ENCODE measurements around the gene SLC25A44. TPM values are rescaled to one million over a fixed set of nuclear protein-coding genes. Genes with fewer than 3 reads are reported as not detected.

Gene SLC25A44
- total and polyA plus RNA-seq, 4 donors, result 8.6 to 18.6 (median 12.9) TPM

DNA sequence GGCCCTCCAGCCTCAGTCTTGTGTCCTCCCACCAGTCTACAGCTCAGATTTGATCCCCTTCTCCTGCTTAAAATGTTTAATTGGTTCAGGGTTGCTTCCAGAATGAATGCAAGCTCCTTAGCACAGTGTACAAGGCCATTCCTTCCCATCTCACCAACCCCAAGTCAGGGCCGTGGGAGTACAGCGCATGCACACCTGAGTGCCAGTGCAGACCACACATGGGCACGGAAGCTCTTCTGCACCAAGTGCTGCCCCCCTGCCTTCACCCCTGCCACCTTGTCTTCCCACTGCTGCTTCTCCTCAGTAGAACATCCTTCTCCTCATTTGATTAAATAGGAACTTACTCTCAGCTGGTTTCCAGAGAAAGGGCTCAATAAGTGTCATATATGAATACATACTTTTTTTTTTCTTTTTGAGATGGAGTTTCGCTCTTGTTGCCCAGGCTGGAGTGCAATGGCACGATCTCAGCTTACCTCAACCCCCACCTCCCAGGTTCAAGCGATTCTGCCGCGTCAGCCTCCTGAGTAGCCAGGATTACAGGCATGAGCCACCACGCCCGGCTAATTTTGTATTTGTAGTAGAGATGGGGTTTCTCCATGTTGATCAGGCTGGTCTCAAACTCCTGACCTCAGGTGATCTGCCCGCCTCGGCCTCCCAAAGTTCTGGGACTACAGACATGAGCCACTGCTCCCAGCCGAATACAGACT, 28.2 kb downstream of the SLC25A44 start:
- no peaks in the 10 kb centered on the region for H3K9me3 ChIP-seq (ENCODE audit: control insufficient read depth, low read length)
- H3K27ac ChIP-seq (ENCODE audit: low read depth in 1 of 2, low read length in 2 of 2), result no peak overlapping the region
- WGBS, 2 donors, result 90 to 93% methylated on average over 13 of the region's 13 CpGs
- H3K4me3 ChIP-seq (ENCODE audit: low read length in 2 of 2), result no peak overlapping the region
- H3K4me1 ChIP-seq (ENCODE audit: control insufficient read depth in 1 of 2, insufficient read depth in 2 of 2, low read length in 2 of 2), result no peaks in the 10 kb centered on the region
- DNase-seq, result no peak
- H3K27me3 ChIP-seq (ENCODE audit: control insufficient read depth in 1 of 2, insufficient read depth in 2 of 2, low read length in 1 of 2), result no peaks in the 10 kb centered on the region
- intact Hi-C loops (cut with DNase I), result loop anchor here (2.0 to 5.0 kb wide), 2 partner anchors 75 to 125 kb away; no protein-coding TSS in a partner anchor
- ATAC-seq (ENCODE audit: low FRiP score), result no peak
- peaks cover 0 to 8% of the 10 kb centered on the region in 2 donors for H3K36me3 ChIP-seq (ENCODE audit: control insufficient read depth in 1 of 2, insufficient read depth in 2 of 2, low read length in 1 of 2)

- intact Hi-C loops (cut with DNase I), result loop anchor here (1.0 to 2.0 kb wide), 2 partner anchors 79 to 135 kb away; no protein-coding TSS in a partner anchor
- peaks cover 0 to 8% of the 10 kb centered on the region in 2 donors for H3K36me3 ChIP-seq (ENCODE audit: control insufficient read depth in 1 of 2, insufficient read depth in 2 of 2, low read length in 1 of 2)
Observed at GRCh38 chr1:156225677-156226014, 31.7 kb downstream of the SLC25A44 start.

GRCh38 chr1:156226116-156226538, 32.2 kb downstream of the SLC25A44 start:
- Histone ChIP-seq H3K27ac (ENCODE audit: low read depth in 1 of 2, low read length in 2 of 2) (no peak overlapping the region), H3K27me3 (ENCODE audit: control insufficient read depth in 1 of 2, insufficient read depth in 2 of 2, low read length in 1 of 2) (no peaks in the 10 kb centered on the region), H3K4me3 (ENCODE audit: low read length in 2 of 2) (no peak overlapping the region), H3K9me3 (ENCODE audit: control insufficient read depth, low read length) (no peaks in the 10 kb centered on the region), H3K36me3 (ENCODE audit: control insufficient read depth in 1 of 2, insufficient read depth in 2 of 2, low read length in 1 of 2) (peaks cover 0 to 6% of the 10 kb centered on the region in 2 donors), H3K4me1 (ENCODE audit: control insufficient read depth in 1 of 2, insufficient read depth in 2 of 2, low read length in 2 of 2) (no peaks in the 10 kb centered on the region)
- ATAC-seq (ENCODE audit: low FRiP score) (no peak), DNase-seq (peak in 1 of 2 donors; percentile 15)
- WGBS, 2 donors, result 86 to 90% methylated on average over 2 of the region's 2 CpGs
- intact Hi-C loops (cut with DNase I), result no loop called here

More at GRCh38 chr1:156225677-156226014, 31.7 kb downstream of the SLC25A44 start:
- WGBS, 2 donors, result 2 to 8% methylated on average over 2 of the region's 2 CpGs
- H3K27ac ChIP-seq (ENCODE audit: low read depth in 1 of 2, low read length in 2 of 2), result no peak overlapping the region
- no peaks in the 10 kb centered on the region for H3K4me1 ChIP-seq (ENCODE audit: control insufficient read depth in 1 of 2, insufficient read depth in 2 of 2, low read length in 2 of 2)
- H3K9me3 ChIP-seq (ENCODE audit: control insufficient read depth, low read length), result no peaks in the 10 kb centered on the region
- ATAC-seq (ENCODE audit: low FRiP score) (no peak), DNase-seq (peak in 1 of 2 donors; percentile 21)
- no peak overlapping the region for H3K4me3 ChIP-seq (ENCODE audit: low read length in 2 of 2)
- H3K27me3 ChIP-seq (ENCODE audit: control insufficient read depth in 1 of 2, insufficient read depth in 2 of 2, low read length in 1 of 2), result no peaks in the 10 kb centered on the region

GRCh38 chr1:156226782-156227181, 32.9 kb downstream of the SLC25A44 start:
- no peak for ATAC-seq (ENCODE audit: low FRiP score)
- intact Hi-C loops (cut with DNase I), result no loop called here

GRCh38 chr1:156228501-156228900, 34.6 kb downstream of the SLC25A44 start:
- no peak overlapping the region for H3K4me3 ChIP-seq (ENCODE audit: low read length in 2 of 2)
- no peaks in the 10 kb centered on the region for H3K9me3 ChIP-seq (ENCODE audit: control insufficient read depth, low read length)
- 73% methylated on average over 7 of the region's 7 CpGs for WGBS, 2 donors
- DNase-seq (peak in 1 of 2 donors; percentile 67), ATAC-seq (ENCODE audit: low FRiP score) (no peak)
- peaks cover 0 to 2% of the 10 kb centered on the region in 2 donors for H3K36me3 ChIP-seq (ENCODE audit: control insufficient read depth in 1 of 2, insufficient read depth in 2 of 2, low read length in 1 of 2)
- no peaks in the 10 kb centered on the region for H3K4me1 ChIP-seq (ENCODE audit: control insufficient read depth in 1 of 2, insufficient read depth in 2 of 2, low read length in 2 of 2)
- no peaks in the 10 kb centered on the region for H3K27me3 ChIP-seq (ENCODE audit: control insufficient read depth in 1 of 2, insufficient read depth in 2 of 2, low read length in 1 of 2)
- no peak overlapping the region for H3K27ac ChIP-seq (ENCODE audit: low read depth in 1 of 2, low read length in 2 of 2)
- intact Hi-C loops (cut with DNase I), result no loop called here

More at GRCh38 chr1:156226782-156227181, 32.9 kb downstream of the SLC25A44 start:
- no peak overlapping the region for H3K27ac ChIP-seq (ENCODE audit: low read depth in 1 of 2, low read length in 2 of 2)
- 85 to 86% methylated on average over 4 of the region's 4 CpGs for WGBS, 2 donors
- DNase-seq, result peak in 1 of 2 donors; percentile 13
- H3K27me3 ChIP-seq (ENCODE audit: control insufficient read depth in 1 of 2, insufficient read depth in 2 of 2, low read length in 1 of 2), result no peaks in the 10 kb centered on the region
- no peak overlapping the region for H3K4me3 ChIP-seq (ENCODE audit: low read length in 2 of 2)
- H3K4me1 ChIP-seq (ENCODE audit: control insufficient read depth in 1 of 2, insufficient read depth in 2 of 2, low read length in 2 of 2), result no peaks in the 10 kb centered on the region
- no peaks in the 10 kb centered on the region for H3K9me3 ChIP-seq (ENCODE audit: control insufficient read depth, low read length)
- H3K36me3 ChIP-seq (ENCODE audit: control insufficient read depth in 1 of 2, insufficient read depth in 2 of 2, low read length in 1 of 2), result peaks cover 0 to 6% of the 10 kb centered on the region in 2 donors

DNA sequence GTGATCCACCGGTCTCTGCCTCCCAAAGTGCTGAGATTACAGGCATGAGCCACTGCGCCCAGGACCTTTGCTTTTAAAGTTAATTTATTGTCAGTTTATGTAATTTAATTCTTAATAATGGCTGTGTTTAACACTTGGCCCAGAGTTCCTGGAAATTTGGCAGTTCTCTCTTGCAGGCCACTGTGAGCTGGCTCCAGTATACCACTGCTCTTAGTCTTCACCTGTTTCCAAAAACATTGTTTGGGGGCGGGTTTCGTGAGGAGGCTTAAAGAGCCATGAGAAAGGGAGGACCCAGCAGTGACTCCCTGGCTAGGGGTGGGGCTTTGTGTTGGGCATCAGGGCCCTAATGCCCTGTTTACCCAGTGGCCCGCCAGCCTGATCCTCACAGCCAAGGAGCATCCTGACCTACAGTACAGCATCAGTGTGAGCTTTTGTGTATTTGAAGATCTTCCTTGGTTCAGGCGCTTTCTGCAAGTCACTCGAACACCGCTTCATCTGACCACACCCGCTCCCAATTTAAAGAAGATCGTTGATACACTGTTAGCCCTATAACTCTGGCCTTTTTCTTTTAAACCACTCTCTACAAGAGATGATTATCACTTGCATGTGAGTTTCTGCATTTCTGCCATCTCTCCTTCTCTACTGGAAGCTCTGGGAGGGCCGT, 36.0 kb downstream of the SLC25A44 start:
- Histone ChIP-seq H3K9me3 (ENCODE audit: control insufficient read depth, low read length) (no peaks in the 10 kb centered on the region), H3K4me1 (ENCODE audit: control insufficient read depth in 1 of 2, insufficient read depth in 2 of 2, low read length in 2 of 2) (no peaks in the 10 kb centered on the region), H3K27me3 (ENCODE audit: control insufficient read depth in 1 of 2, insufficient read depth in 2 of 2, low read length in 1 of 2) (no peaks in the 10 kb centered on the region), H3K27ac (ENCODE audit: low read depth in 1 of 2, low read length in 2 of 2) (no peak overlapping the region), H3K4me3 (ENCODE audit: low read length in 2 of 2) (no peak overlapping the region), H3K36me3 (ENCODE audit: control insufficient read depth in 1 of 2, insufficient read depth in 2 of 2, low read length in 1 of 2) (peaks cover 0 to 3% of the 10 kb centered on the region in 2 donors)
- 87% methylated on average over 11 of the region's 11 CpGs for WGBS, 2 donors
- no peak for DNase-seq
- ATAC-seq (ENCODE audit: low FRiP score), result no peak
- intact Hi-C loops (cut with DNase I), result no loop called here

DNA sequence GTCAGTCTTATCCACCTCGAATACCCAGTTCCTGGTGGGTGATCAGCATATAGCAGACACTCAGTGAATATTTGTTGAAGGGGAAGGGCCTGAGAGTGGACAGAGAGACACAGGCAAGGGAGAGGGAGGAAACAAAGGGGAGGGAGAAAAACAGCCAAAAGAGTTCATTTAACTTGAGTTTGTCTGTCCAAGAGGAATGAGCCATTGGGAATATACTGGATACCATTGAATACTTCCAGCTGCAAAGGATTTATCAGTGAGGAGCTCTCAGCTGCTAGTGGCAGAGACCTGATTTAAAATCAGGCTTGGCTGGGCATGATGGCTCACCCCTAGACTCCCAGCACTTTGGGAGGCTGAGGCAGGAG, 36.6 kb downstream of the SLC25A44 start:
- ATAC-seq (ENCODE audit: low FRiP score), result no peak
- intact Hi-C loops (cut with DNase I), result no loop called here
- Histone ChIP-seq H3K4me1 (ENCODE audit: control insufficient read depth in 1 of 2, insufficient read depth in 2 of 2, low read length in 2 of 2) (no peaks in the 10 kb centered on the region), H3K4me3 (ENCODE audit: low read length in 2 of 2) (no peak overlapping the region), H3K36me3 (ENCODE audit: control insufficient read depth in 1 of 2, insufficient read depth in 2 of 2, low read length in 1 of 2) (peaks cover 0 to 3% of the 10 kb centered on the region in 2 donors), H3K9me3 (ENCODE audit: control insufficient read depth, low read length) (no peaks in the 10 kb centered on the region), H3K27ac (ENCODE audit: low read depth in 1 of 2, low read length in 2 of 2) (no peak overlapping the region), H3K27me3 (ENCODE audit: control insufficient read depth in 1 of 2, insufficient read depth in 2 of 2, low read length in 1 of 2) (no peaks in the 10 kb centered on the region)
- WGBS, 2 donors, result 90% methylated on average over 1 of the region's 1 CpG
- no peak for DNase-seq

DNA sequence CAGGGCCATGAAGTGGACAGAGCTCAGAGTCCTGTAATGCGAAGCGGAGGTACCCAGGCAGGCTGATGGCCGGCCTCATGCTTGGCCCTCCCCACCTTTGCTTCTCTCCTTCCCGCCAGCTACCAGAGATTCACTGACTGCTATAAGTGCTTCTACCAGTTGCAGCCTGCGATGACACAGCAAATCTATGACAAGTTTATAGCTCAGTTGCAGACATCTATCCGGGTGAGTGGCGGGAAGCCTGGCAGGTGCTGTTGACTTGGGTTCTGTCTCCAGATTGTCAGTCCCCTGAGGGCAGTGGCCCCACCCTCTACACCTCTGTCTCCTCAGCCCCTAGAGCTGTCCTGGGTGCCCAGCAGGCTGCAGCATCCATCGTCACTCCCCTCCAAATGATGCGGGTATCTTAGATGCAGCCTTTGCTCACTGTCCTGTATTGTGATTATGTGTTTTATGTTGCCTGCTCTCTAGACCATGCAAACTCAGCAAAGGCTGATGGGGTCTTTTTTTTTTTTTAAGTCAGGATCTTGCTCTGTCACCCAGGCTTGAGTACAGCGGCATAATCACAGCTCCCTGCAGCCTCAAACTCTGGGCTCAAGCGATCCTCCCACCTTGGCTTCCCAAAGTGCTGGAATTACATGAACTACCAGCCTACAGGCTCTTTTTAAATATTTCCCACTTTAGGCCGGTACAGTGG, 38.4 kb downstream of the SLC25A44 start:
- Histone ChIP-seq H3K4me1 (ENCODE audit: control insufficient read depth in 1 of 2, insufficient read depth in 2 of 2, low read length in 2 of 2) (no peaks in the 10 kb centered on the region), H3K27me3 (ENCODE audit: control insufficient read depth in 1 of 2, insufficient read depth in 2 of 2, low read length in 1 of 2) (no peaks in the 10 kb centered on the region), H3K27ac (ENCODE audit: low read depth in 1 of 2, low read length in 2 of 2) (no peak overlapping the region), H3K9me3 (ENCODE audit: control insufficient read depth, low read length) (no peaks in the 10 kb centered on the region), H3K4me3 (ENCODE audit: low read length in 2 of 2) (no peak overlapping the region), H3K36me3 (ENCODE audit: control insufficient read depth in 1 of 2, insufficient read depth in 2 of 2, low read length in 1 of 2) (peaks cover 0 to 7% of the 10 kb centered on the region in 2 donors)
- intact Hi-C loops (cut with DNase I), result no loop called here
- 91 to 93% methylated on average over 12 of the region's 12 CpGs for WGBS, 2 donors
- no peak for DNase-seq
- no peak for ATAC-seq (ENCODE audit: low FRiP score)
